DND-41 (cell line): ENCODE data around the gene TPP2.
A peak's percentile ranks its signal among the peaks of the same experiment; 100 is the strongest.

Experiments
- ATAC-seq: fragments of 200-7000 bp; cut with Tn5 transposase; 3 replicates; pipeline ENCODE4 v1.9.1; 2021; ENCODE audit warnings: low read depth; ENCODE audit not compliant: insufficient read depth
- DNase-seq: peaks from one replicate; pipeline ENCODE4 v3.0.0-alpha.2; 2020
- H2AFZ ChIP-seq: 2 replicates; pipeline ENCODE4 v1.6.0; 2012; ENCODE audit warnings: low read depth, low read length
- H3K27ac ChIP-seq: 2 replicates; pipeline ENCODE4 v1.5.1; 2012; ENCODE audit warnings: low read length, inconsistent platforms
- H3K27me3 ChIP-seq: fragments of 200-600 bp; sonication (generic); 2 replicates; pipeline ENCODE4 v1.6.0; 2012; ENCODE audit warnings: low read length, mild to moderate bottlenecking, inconsistent platforms; ENCODE audit not compliant: insufficient read depth, poor library complexity
- H3K36me3 ChIP-seq: 2 replicates; pipeline ENCODE4 v1.5.1; 2012; ENCODE audit warnings: low read length, inconsistent platforms; ENCODE audit not compliant: insufficient read depth
- H3K4me1 ChIP-seq: 2 replicates; pipeline ENCODE4 v1.5.1; 2012; ENCODE audit warnings: mild to moderate bottlenecking, low read length; ENCODE audit not compliant: insufficient read depth
- H3K4me2 ChIP-seq: 2 replicates; pipeline ENCODE4 v1.6.0; 2012; ENCODE audit warnings: mild to moderate bottlenecking, moderate library complexity, low read length, inconsistent platforms; ENCODE audit not compliant: insufficient read depth
- H3K4me3 ChIP-seq, 2 experiments: fragments of 200-600 bp in 1 of 2; shearing (Covaris generic) in 1 of 2; 2 replicates each; pipeline ENCODE4 v1.5.1; 2012 to 2016; ENCODE audit warnings: inconsistent platforms in 2 of 2, low read length in 2 of 2, mild to moderate bottlenecking in 2 of 2, low read depth in 1 of 2, moderate library complexity in 1 of 2
- H3K79me2 ChIP-seq: 2 replicates; pipeline ENCODE4 v1.6.0; 2012; ENCODE audit warnings: low read length, inconsistent platforms; ENCODE audit not compliant: insufficient read depth
- H3K9ac ChIP-seq: 2 replicates; pipeline ENCODE4 v1.6.0; 2012; ENCODE audit warnings: low read depth, mild to moderate bottlenecking, inconsistent platforms, low read length, moderate library complexity
- H3K9me3 ChIP-seq: 2 replicates; pipeline ENCODE4 v1.5.1; 2012; ENCODE audit warnings: low read length, moderate library complexity, mild to moderate bottlenecking, inconsistent platforms; ENCODE audit not compliant: insufficient read depth, severe bottlenecking
- H4K20me1 ChIP-seq: 2 replicates; pipeline ENCODE4 v1.6.0; 2012; ENCODE audit warnings: low read length; ENCODE audit not compliant: insufficient read depth
- CTCF ChIP-seq: IDR thresholded peaks from 2 replicates; pipeline ENCODE4 v1.5.1; 2012; ENCODE audit warnings: borderline replicate concordance, low read length, moderate library complexity, mild to moderate bottlenecking; ENCODE audit not compliant: poor library complexity, severe bottlenecking; ENCODE audit errors: extremely low read depth
- EZH2 ChIP-seq: IDR thresholded peaks from 3 replicates; pipeline ENCODE4 v1.6.1; 2012; ENCODE audit warnings: borderline replicate concordance, low read depth, mild to moderate bottlenecking, moderate library complexity, low read length, inconsistent platforms; ENCODE audit not compliant: severe bottlenecking

The TPP2 gene

GRCh38 chr13:102591988-102592781 is 4.6 kb upstream of the TPP2 start:
- peaks cover 23% of the 10 kb centered on the region for H3K79me2 ChIP-seq
- peak overlapping the region; percentile 30 to 71; a peak in 3 of 4 replicates for H3K4me3 ChIP-seq
- no peaks in the 10 kb centered on the region for H3K27me3 ChIP-seq
- no peaks in the 10 kb centered on the region; the same call in 1 of the 2 replicates for H3K36me3 ChIP-seq
- ATAC-seq = peak; percentile 57
- H3K9me3 ChIP-seq = no peaks in the 10 kb centered on the region
- DNase-seq = peak; percentile 87
- H3K9ac ChIP-seq = peak overlapping the region; percentile 64
- H3K27ac ChIP-seq = peak overlapping the region; percentile 75
- peaks cover 32% of the 10 kb centered on the region for H3K4me1 ChIP-seq
- peak overlapping the region; percentile 84 for H2AFZ ChIP-seq
- H4K20me1 ChIP-seq = no peaks in the 10 kb centered on the region
- peak; percentile 88 for TF ChIP-seq CTCF
- no peak for TF ChIP-seq EZH2
- H3K4me2 ChIP-seq = peak overlapping the region; percentile 81

GRCh38 chr13:102593466-102593865 is 3.3 kb upstream of the TPP2 start:
- Histone ChIP-seq H2AFZ (no peak overlapping the region), H3K4me2 (no peak overlapping the region), H3K4me3 (no peak overlapping the region), H3K9ac (no peak overlapping the region), H3K4me1 (peaks cover 38% of the 10 kb centered on the region), H3K27ac (peak overlapping the region; percentile 75; the same call in 1 of the 2 replicates), H3K36me3 (no peaks in the 10 kb centered on the region; the same call in 1 of the 2 replicates), H3K79me2 (peaks cover 35% of the 10 kb centered on the region), H3K9me3 (no peaks in the 10 kb centered on the region), H4K20me1 (peaks cover 8% of the 10 kb centered on the region), H3K27me3 (no peaks in the 10 kb centered on the region)
- no peak for TF ChIP-seq EZH2
- TF ChIP-seq CTCF = no peak
- no peak for DNase-seq
- no peak for ATAC-seq

GRCh38 chr13:102597029-102597961 is 509 bp downstream of the TPP2 start:
- peak overlapping the region; percentile 84 for H3K4me2 ChIP-seq
- H3K79me2 ChIP-seq = peaks cover 74% of the 10 kb centered on the region
- TF ChIP-seq CTCF (no peak), EZH2 (no peak)
- ATAC-seq (peak; percentile 0; the same call in 2 of the 3 replicates), DNase-seq (peak; percentile 24)
- H3K9me3 ChIP-seq = no peaks in the 10 kb centered on the region
- peak overlapping the region; percentile 98 for H3K9ac ChIP-seq
- peak overlapping the region; percentile 92 for H3K27ac ChIP-seq
- peak overlapping the region; percentile 91 for H2AFZ ChIP-seq
- peaks cover 60% of the 10 kb centered on the region for H3K4me1 ChIP-seq
- H4K20me1 ChIP-seq = peaks cover 42% of the 10 kb centered on the region
- no peaks in the 10 kb centered on the region for H3K27me3 ChIP-seq
- peak overlapping the region; percentile 71 to 78 for H3K4me3 ChIP-seq
- peaks cover 4% of the 10 kb centered on the region for H3K36me3 ChIP-seq
